GM18519 (cell line): ENCODE measurements around the gene KLK1.

Experiments used
- ATAC-seq: cut with Tn5 transposase; IDR thresholded peaks from one replicate; pipeline ENCODE4 v1.9.1; 2021; ENCODE audit warnings: mild to moderate bottlenecking, moderate library complexity; ENCODE audit not compliant: unreplicated experiment, low FRiP score

The KLK1 gene

DNA sequence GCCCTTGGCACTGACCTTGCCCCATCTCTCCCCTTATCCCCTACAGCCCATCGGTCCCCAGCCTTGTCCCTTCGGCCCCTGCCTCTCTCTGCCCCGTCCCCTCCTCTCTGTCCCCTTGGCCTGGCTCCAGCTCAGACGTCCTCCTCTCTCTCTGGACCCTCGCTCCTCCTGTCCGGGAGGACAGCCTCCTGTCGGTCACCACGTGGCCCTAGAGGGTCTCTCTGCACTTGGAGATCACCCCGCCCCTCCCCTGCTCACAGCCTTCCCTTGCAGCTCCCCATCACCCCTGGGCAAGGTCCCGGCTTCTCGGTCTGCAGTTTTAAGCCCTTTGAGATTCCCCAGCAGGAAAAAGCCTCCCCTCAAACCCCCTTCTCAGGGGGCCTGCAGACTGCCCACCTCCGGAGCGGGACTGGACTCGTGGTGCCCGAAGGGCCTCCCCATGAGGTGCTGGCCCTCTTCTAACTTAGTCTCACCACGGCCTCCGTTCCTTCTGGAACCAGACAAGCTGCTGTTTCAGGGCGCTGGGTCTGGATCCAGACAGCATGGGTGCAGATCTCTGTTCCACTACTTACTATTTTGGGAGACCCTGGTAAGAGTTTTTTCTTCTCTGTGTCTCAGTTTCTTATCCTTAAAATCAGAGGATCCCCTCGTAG is 13.1 kb upstream of the KLK1 start:
- ATAC-seq = no peak

GRCh38 chr19:50835785-50836542 is 12.4 kb upstream of the KLK1 start:
- no peak for ATAC-seq

DNA sequence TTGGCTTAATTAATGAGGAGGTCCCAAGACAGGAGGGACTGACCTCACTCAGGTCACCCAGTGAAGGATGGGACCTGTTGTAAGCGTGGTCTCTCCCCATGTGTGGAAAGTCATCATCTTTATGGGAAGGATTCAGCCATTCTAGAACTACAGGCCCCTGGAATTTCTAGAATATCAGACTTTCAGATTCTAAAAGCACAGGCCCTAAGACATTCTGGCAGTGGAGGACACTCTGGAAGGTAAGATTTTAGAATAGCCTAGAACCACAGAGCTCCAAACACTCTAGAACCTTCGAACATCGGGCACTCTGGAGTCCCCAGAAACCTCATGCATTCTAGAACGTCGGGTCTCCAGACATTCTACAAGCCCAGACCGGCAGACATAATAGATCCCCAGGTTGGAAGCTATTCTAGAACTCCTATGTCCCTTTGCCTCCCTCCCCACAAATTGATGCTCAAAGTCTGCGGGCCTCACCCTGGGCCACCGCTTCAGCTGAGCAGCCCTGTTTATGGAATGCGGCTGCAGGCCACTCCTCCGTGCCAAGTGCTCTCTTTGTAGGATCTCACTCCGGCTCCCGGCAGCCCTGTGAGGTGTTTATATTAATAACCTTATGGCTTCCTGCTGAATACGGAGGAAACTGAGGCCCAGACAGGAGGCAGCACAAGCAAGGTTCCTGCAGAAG is 11.7 kb upstream of the KLK1 start:
- ATAC-seq = no peak

DNA sequence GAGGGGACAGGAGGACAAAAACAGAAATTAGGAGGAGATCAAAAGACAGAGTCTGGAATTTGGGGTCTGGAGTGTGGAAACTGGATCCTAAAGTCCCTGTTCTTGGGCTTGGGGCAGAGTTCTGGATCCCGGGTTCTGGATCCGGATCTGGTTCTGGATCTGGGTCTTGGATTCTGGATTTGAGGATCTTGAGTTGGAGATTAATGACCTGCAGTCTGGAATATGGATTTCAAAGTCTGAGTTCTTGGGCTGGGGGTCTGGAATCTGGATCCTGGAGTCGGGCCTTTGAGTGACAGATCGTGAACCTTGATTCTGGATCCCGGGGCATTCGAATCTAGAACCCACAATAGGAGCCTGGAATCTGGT is 10.2 kb upstream of the KLK1 start:
- no peak for ATAC-seq

DNA sequence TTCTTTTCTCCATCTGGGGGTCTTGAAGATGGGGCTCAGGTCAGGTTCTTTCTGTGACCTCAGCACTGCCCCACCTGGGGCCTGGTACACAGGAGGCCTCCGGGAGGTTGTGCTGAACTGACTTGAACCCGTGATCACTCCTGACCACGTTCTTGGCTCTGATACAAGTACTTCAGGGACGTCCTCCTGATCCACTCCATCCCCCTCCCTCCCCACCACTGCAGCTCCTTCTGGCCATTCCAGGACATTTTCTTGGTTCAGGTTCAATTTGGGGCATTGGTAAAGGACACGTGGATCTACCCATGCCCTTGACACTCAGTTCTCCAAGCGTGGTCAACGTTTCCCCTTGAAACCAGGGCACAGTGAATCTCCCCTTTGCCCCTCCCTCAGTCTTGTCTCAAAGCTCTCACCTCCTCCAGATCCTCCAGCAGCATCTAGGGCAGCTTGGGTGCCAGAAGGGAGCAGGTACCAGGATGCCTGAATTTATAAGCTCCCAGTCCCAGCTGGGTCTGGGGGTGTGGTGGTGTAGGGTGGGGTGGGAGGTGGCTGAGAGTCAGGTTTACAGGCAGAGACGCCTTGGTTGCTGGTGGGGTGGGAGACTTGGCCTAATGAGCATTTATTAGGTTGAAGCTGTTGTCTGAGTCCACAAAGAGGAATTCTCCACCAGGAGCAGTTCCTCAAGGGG is 9.7 kb upstream of the KLK1 start, which contains the start of gene KLK15:
KLK15 (minus strand) TSS at position 458 of the 685 bp plus-strand sequence. CDS start 2,082 bp downstream, outside the sequence.
- no peak for ATAC-seq

DNA sequence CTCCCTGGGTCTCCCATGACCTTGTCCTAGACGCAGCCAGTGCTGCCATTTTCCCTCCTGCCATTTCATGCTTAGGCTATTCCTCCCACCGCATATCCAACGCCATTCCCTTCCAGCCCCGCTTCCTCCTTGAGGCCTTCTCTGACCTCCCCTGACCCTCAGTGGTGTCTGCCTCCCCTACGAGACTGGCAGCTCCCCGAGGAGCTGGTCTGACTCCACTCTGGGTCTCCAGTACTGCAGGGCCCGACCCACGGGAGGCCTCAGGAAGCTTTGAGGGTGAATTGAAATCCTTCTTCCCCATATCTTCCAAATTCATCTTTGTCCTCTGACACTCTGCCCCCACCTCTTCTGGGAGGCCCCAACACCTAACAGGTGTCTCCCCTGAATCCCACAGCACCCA is 9.1 kb upstream of the KLK1 start:
- no peak for ATAC-seq

DNA sequence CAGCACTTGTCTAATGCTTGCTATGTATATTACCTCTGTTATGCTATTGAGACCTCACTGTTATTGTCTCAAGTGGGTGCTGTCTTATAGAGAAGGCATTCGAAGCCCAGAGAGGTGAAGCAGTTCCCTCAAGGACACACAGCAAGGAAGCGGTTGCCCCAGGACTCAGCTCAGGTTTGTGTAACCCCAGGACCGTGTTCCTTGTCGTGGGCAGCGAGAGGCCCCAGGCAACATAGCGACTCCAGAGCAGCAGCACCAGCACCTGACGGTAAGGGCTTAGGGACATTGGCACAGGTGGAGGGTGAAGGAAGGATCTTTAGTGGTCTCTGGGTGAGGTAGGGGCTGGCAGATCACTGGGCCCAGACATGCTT is 7.4 kb upstream of the KLK1 start:
- no peak for ATAC-seq

DNA sequence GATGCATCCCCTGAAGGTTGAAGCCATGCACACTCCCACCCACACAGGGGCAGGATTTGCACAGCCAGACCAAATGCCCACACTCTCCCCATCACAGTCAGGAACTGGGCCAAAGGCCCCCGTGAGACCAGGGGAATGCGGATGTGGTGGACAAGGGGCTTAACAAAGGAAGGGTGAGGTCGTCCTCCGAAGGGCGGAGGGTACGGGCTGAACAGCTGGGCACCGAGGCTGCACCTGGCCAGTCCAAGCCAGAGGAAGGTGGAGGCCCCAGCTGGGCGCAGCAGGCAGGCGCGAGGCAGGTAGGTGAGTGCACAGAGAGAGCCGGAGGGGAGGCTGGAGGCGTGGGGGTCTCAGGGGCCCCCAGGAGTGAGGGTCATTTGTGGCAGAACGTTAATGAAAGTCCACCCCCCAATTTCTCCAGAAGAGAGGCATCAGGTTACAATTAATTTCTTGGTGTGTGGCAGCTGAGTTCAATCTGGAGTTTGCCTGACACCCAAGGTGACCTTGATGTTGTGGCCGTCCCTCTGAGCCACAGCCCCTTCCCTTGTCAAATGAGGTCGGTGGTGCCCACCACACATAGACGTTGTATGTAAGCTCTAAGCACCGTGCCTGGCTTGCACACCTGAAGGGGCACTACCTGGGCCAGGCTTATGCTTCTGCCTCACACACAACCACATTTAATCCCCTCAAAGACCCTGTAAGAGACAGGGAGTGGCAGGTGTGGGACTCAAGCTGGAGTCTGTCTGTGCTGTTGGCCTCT is 6.9 kb upstream of the KLK1 start:
- no peak for ATAC-seq

GRCh38 chr19:50829801-50830200 is 6.2 kb upstream of the KLK1 start:
- no peak for ATAC-seq

DNA sequence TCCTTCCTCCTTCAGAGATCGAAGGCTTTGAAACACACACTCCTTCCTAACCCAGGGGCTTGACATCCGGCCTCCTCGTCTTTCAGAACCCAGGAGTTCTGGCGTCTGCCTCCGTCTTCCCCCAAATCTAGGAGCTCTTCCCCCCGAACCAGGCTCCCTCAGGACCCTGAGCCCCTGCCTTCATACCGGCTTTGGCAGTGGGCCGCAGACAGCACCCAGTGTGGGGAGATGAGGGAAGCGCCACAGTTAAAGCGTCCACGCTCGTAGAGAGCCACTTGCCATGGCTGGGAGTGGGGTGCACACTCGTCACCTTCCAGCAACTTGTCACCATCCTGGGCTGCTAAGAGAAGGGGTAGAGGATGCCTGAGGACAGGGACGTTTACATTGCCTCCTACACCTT is 3.9 kb upstream of the KLK1 start:
- no peak for ATAC-seq

GRCh38 chr19:50826492-50827240 is 3.1 kb upstream of the KLK1 start:
- ATAC-seq = no peak

DNA sequence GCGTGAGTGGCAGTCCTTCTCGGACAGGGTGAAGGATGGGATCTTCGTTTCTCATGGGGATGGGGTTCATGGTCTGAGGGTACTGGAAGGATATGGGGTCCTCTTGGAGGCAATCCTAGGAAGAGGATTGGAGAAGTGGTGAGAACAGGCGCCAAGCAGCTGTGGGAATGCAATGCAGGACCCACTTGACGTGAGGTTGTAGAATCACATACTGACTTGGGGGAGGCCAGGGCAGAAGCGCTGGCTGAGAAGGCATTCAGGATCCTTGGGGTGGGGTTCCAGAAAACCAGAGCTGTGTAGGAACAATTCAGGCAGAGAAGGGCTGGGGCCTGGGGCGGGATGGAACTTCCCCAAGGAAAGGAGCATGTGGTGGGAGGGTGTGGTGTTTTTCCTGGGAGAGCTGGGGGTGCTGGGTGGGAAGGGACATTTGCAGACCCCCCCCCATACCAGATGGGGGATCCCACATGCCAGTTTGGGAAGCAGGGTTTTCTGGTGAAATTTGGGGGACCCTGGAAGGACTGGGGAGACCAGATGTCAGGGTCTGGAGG is 852 bp downstream of the KLK1 start:
- ATAC-seq = no peak

GRCh38 chr19:50821622-50822021 is 2.0 kb downstream of the KLK1 start:
- no peak for ATAC-seq

- no peak for ATAC-seq
Observed at GRCh38 chr19:50821248-50821612, 2.4 kb downstream of the KLK1 start.

- no peak for ATAC-seq
Observed at GRCh38 chr19:50820549-50821247, 2.9 kb downstream of the KLK1 start.

DNA sequence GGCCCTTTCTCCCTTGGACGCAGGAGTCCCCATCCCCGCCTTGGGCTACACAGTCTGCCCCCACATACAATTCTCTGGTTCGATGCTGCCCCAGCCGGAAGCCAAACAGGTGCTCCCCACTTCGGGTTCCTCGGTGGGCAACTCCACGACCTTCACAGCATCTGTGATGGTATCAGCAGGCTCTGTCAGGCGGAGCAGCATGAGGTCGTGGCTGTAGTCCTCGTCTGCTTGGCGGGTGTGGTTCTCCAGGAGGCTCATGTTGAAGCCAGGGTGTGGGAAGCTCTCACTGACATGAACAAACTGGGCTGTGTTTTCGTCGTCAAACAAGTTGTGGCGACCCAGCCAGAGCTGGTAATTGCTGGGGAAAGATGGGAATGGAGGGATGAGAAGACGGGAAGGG is 3.5 kb downstream of the KLK1 start:
- no peak for ATAC-seq

DNA sequence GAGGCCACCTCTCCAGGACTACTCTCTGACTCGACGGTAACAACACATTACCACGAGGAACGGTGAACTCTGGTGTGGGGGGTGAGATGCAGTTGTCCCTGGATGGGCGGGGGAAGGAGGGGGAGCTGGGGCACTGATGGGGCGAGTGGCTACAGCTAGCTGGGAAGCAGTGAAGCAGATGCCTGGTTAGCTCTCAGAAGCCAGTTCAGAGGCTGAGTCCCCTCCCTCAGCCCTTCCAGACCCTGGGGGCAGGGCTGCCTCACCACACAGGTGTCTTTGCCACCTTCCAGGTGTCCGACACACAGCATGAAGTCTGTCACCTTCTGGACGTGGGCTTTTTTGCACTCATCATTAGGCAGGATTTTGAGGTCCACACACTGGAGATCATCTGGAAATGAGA is 4.0 kb downstream of the KLK1 start:
- no peak for ATAC-seq

DNA sequence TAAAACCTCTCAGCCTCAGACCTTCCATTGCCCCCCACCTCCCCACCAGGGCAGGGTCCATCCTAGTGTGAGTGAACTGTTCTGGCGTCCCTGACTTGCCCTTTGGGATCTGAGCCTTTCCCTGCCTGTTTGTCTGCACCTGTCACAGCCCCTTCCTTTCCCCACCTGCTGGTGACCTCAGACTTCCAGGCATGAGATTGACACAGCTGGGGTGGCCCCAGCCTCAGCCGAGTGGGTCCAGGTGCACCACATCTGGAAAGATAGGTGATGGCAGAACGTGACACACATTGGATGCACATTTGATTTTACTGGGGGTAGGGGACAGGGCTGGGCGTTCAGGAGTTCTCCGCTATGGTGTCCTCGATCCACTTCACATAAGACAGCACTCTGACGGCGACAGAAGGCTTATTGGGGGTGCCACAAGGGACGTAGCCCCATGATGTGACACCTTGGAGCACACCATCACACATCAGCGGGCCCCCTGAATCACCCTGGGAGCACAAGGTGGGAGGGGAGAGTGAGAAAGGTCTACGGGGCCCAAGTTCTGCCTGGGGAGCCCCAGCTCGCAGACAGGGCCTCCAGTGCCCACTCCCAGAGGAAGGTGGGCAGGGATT is 4.6 kb downstream of the KLK1 start:
- no peak for ATAC-seq
